ENCODE results near the gene SLC38A6. TPM values are rescaled to one million over a fixed set of nuclear protein-coding genes. Genes with fewer than 3 reads are reported as not detected.

The SLC38A6 gene
- 12.7 TPM for polyA plus RNA-seq (2013)

GRCh38 chr14:60980811-60981632 is at the start of gene SLC38A6, which contains the start of gene TRMT5:
Gene SLC38A6 (plus strand): TSS chr14:60981245. CDS start chr14:60981278, 33 bp downstream.
Gene TRMT5 (minus strand): TSS chr14:60981079. CDS start chr14:60980973, 106 bp downstream.
- under 1% methylated on average over 52 of the region's 59 CpGs for WGBS (ENCODE audit: insufficient coverage)

GRCh38 chr14:60933920-60934655 is 47.0 kb upstream of the SLC38A6 start:
- Histone ChIP-seq H3K27ac (ENCODE audit: insufficient read depth in 1 of 2, low read depth in 1 of 2, low read length in 2 of 2, poor library complexity in 1 of 2, severe bottlenecking in 2 of 2) (no peak overlapping the region), H3K27me3 (replicated peaks in 2 of 5; ENCODE audit: control insufficient read depth in 4 of 5, insufficient read depth in 5 of 5, low read length in 4 of 5) (no peaks in the 10 kb centered on the region), H3K4me1 (ENCODE audit: control extremely low read depth in 1 of 4, control insufficient read depth in 4 of 4, insufficient read depth in 4 of 4, low read length in 3 of 4) (no peaks in the 10 kb centered on the region), H3K4me3 (ENCODE audit: control insufficient read depth in 1 of 7, extremely low read depth in 1 of 7, insufficient read depth in 4 of 7, low read depth in 2 of 7, low read length in 6 of 7) (no peak overlapping the region), H3K9me3 (ENCODE audit: control extremely low read depth in 1 of 5, control insufficient read depth in 4 of 5, insufficient read depth in 2 of 5, low read depth in 1 of 5, low read length in 4 of 5) (no peaks in the 10 kb centered on the region), H3K36me3 (ENCODE audit: control insufficient read depth in 4 of 4, insufficient read depth in 4 of 4, low read length in 3 of 4) (peaks cover 0 to 4% (median 3%) of the 10 kb centered on the region in 4 experiments)
- CTCF ChIA-PET = no interaction called here
- no peak for DNase-seq
- POLR2A ChIA-PET = no interaction called here
- 93% methylated on average over 7 of the region's 8 CpGs for WGBS (ENCODE audit: insufficient coverage)

More at GRCh38 chr14:60980811-60981632, at the start of gene SLC38A6, which contains the start of gene TRMT5:
- no peaks in the 10 kb centered on the region for H3K27me3 ChIP-seq (replicated peaks in 2 of 5; ENCODE audit: control insufficient read depth in 4 of 5, insufficient read depth in 5 of 5, low read length in 4 of 5)
- ChIA-PET CTCF (interaction anchor here (0.9 to 1.3 kb wide), 4 partner anchors 18 to 356 kb away, joined by 3 read pairs; no protein-coding TSS in a partner anchor), POLR2A (interaction anchor here (0.6 kb wide), 1 partner anchor 326 kb away, joined by 3 read pairs; no protein-coding TSS in a partner anchor)
- DNase-seq = peak; percentile 90 to 94 (median 92)
- peaks cover 10 to 28% (median 19%) of the 10 kb centered on the region in 4 experiments for H3K4me1 ChIP-seq (ENCODE audit: control extremely low read depth in 1 of 4, control insufficient read depth in 4 of 4, insufficient read depth in 4 of 4, low read length in 3 of 4)
- H3K4me3 ChIP-seq (ENCODE audit: control insufficient read depth in 1 of 7, extremely low read depth in 1 of 7, insufficient read depth in 4 of 7, low read depth in 2 of 7, low read length in 6 of 7) = peak within 1 kb of the TSS; percentile 75 to 98 (median 98)
- H3K36me3 ChIP-seq (ENCODE audit: control insufficient read depth in 4 of 4, insufficient read depth in 4 of 4, low read length in 3 of 4) = peaks cover 0 to 14% (median 3%) of the 10 kb centered on the region in 4 experiments
- no peaks in the 10 kb centered on the region for H3K9me3 ChIP-seq (ENCODE audit: control extremely low read depth in 1 of 5, control insufficient read depth in 4 of 5, insufficient read depth in 2 of 5, low read depth in 1 of 5, low read length in 4 of 5)
- H3K27ac ChIP-seq (ENCODE audit: insufficient read depth in 1 of 2, low read depth in 1 of 2, low read length in 2 of 2, poor library complexity in 1 of 2, severe bottlenecking in 2 of 2) = peak within 1 kb of the TSS; percentile 61 to 84

DNA sequence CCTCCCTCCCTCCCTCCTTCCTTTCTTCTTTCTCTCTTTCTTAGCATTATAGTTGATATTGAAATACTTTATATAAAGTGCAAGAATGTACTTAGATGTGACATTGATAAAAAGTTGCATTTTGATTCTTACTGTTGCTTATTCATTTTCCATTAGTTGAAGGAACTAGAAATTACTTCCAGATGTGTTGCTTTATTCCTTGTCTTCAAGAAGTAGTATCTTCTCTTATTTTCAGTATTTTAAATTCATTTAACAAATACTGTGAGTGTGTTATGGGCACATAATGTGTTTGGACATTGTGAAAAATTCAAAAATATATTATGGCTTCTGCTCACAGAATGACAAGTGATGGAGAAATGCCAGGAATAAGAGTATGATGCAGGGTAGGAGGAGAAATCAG is 45.7 kb upstream of the SLC38A6 start:
- Histone ChIP-seq H3K4me3 (ENCODE audit: control insufficient read depth in 1 of 7, extremely low read depth in 1 of 7, insufficient read depth in 4 of 7, low read depth in 2 of 7, low read length in 6 of 7) (no peak overlapping the region), H3K36me3 (ENCODE audit: control insufficient read depth in 4 of 4, insufficient read depth in 4 of 4, low read length in 3 of 4) (peaks cover 0 to 4% (median 3%) of the 10 kb centered on the region in 4 experiments), H3K9me3 (ENCODE audit: control extremely low read depth in 1 of 5, control insufficient read depth in 4 of 5, insufficient read depth in 2 of 5, low read depth in 1 of 5, low read length in 4 of 5) (no peaks in the 10 kb centered on the region), H3K27ac (ENCODE audit: insufficient read depth in 1 of 2, low read depth in 1 of 2, low read length in 2 of 2, poor library complexity in 1 of 2, severe bottlenecking in 2 of 2) (no peak overlapping the region), H3K27me3 (replicated peaks in 2 of 5; ENCODE audit: control insufficient read depth in 4 of 5, insufficient read depth in 5 of 5, low read length in 4 of 5) (no peaks in the 10 kb centered on the region), H3K4me1 (ENCODE audit: control extremely low read depth in 1 of 4, control insufficient read depth in 4 of 4, insufficient read depth in 4 of 4, low read length in 3 of 4) (no peaks in the 10 kb centered on the region)
- no peak for DNase-seq
- ChIA-PET POLR2A (no interaction called here), CTCF (no interaction called here)

GRCh38 chr14:60943637-60944032 is 37.4 kb upstream of the SLC38A6 start:
- ChIA-PET POLR2A (interaction anchor here (0.6 kb wide), 1 partner anchor 17 kb away, joined by 3 read pairs; no protein-coding TSS in a partner anchor), CTCF (no interaction called here)
- Histone ChIP-seq H3K9me3 (ENCODE audit: control extremely low read depth in 1 of 5, control insufficient read depth in 4 of 5, insufficient read depth in 2 of 5, low read depth in 1 of 5, low read length in 4 of 5) (no peaks in the 10 kb centered on the region), H3K36me3 (ENCODE audit: control insufficient read depth in 4 of 4, insufficient read depth in 4 of 4, low read length in 3 of 4) (peaks cover 0 to 4% (median 2%) of the 10 kb centered on the region in 4 experiments), H3K27ac (ENCODE audit: insufficient read depth in 1 of 2, low read depth in 1 of 2, low read length in 2 of 2, poor library complexity in 1 of 2, severe bottlenecking in 2 of 2) (no peak overlapping the region), H3K4me3 (ENCODE audit: control insufficient read depth in 1 of 7, extremely low read depth in 1 of 7, insufficient read depth in 4 of 7, low read depth in 2 of 7, low read length in 6 of 7) (no peak overlapping the region), H3K4me1 (ENCODE audit: control extremely low read depth in 1 of 4, control insufficient read depth in 4 of 4, insufficient read depth in 4 of 4, low read length in 3 of 4) (no peaks in the 10 kb centered on the region), H3K27me3 (replicated peaks in 2 of 5; ENCODE audit: control insufficient read depth in 4 of 5, insufficient read depth in 5 of 5, low read length in 4 of 5) (no peaks in the 10 kb centered on the region)
- DNase-seq = no peak
- WGBS (ENCODE audit: insufficient coverage) = no CpG with 5 or more reads among the region's 1 CpG

- Histone ChIP-seq H3K27me3 (replicated peaks in 2 of 5; ENCODE audit: control insufficient read depth in 4 of 5, insufficient read depth in 5 of 5, low read length in 4 of 5) (no peaks in the 10 kb centered on the region), H3K4me1 (ENCODE audit: control extremely low read depth in 1 of 4, control insufficient read depth in 4 of 4, insufficient read depth in 4 of 4, low read length in 3 of 4) (no peaks in the 10 kb centered on the region), H3K27ac (ENCODE audit: insufficient read depth in 1 of 2, low read depth in 1 of 2, low read length in 2 of 2, poor library complexity in 1 of 2, severe bottlenecking in 2 of 2) (no peak overlapping the region), H3K36me3 (ENCODE audit: control insufficient read depth in 4 of 4, insufficient read depth in 4 of 4, low read length in 3 of 4) (peaks cover 0 to 4% (median 2%) of the 10 kb centered on the region in 4 experiments), H3K9me3 (ENCODE audit: control extremely low read depth in 1 of 5, control insufficient read depth in 4 of 5, insufficient read depth in 2 of 5, low read depth in 1 of 5, low read length in 4 of 5) (no peaks in the 10 kb centered on the region), H3K4me3 (ENCODE audit: control insufficient read depth in 1 of 7, extremely low read depth in 1 of 7, insufficient read depth in 4 of 7, low read depth in 2 of 7, low read length in 6 of 7) (no peak overlapping the region)
- CTCF ChIA-PET = no interaction called here
- POLR2A ChIA-PET = no interaction called here
- DNase-seq = no peak
- WGBS (ENCODE audit: insufficient coverage) = 100% methylated on average over 2 of the region's 4 CpGs
Measured at GRCh38 chr14:60944204-60944603, 36.8 kb upstream of the SLC38A6 start.

DNA sequence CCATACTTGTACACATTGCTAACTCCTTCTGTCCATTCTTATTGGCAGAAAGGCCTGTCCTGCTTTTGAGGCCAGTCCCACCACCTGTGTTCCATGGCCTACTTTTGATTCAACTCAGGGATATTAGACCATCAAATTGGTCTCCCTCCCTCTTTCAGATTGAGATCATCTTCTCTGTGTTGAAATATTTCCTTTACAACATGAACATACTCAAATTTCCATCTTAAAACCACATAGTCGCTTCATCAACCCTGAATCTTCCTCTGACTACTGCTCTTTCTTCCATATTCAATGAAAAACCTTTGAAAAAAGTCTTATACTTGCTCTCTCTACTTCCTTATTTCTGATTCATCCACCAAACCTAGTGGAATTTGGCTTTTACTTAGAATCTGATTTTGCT is 35.1 kb upstream of the SLC38A6 start:
- Histone ChIP-seq H3K27me3 (replicated peaks in 2 of 5; ENCODE audit: control insufficient read depth in 4 of 5, insufficient read depth in 5 of 5, low read length in 4 of 5) (no peaks in the 10 kb centered on the region), H3K27ac (ENCODE audit: insufficient read depth in 1 of 2, low read depth in 1 of 2, low read length in 2 of 2, poor library complexity in 1 of 2, severe bottlenecking in 2 of 2) (no peak overlapping the region), H3K4me1 (ENCODE audit: control extremely low read depth in 1 of 4, control insufficient read depth in 4 of 4, insufficient read depth in 4 of 4, low read length in 3 of 4) (no peaks in the 10 kb centered on the region), H3K9me3 (ENCODE audit: control extremely low read depth in 1 of 5, control insufficient read depth in 4 of 5, insufficient read depth in 2 of 5, low read depth in 1 of 5, low read length in 4 of 5) (no peaks in the 10 kb centered on the region), H3K36me3 (ENCODE audit: control insufficient read depth in 4 of 4, insufficient read depth in 4 of 4, low read length in 3 of 4) (peaks cover 0 to 4% (median 2%) of the 10 kb centered on the region in 4 experiments), H3K4me3 (ENCODE audit: control insufficient read depth in 1 of 7, extremely low read depth in 1 of 7, insufficient read depth in 4 of 7, low read depth in 2 of 7, low read length in 6 of 7) (no peak overlapping the region)
- ChIA-PET POLR2A (no interaction called here), CTCF (no interaction called here)
- DNase-seq = peak in 2 of 3 donors; percentile 6 to 7
- 100% methylated on average over 1 of the region's 1 CpG for WGBS (ENCODE audit: insufficient coverage)

DNA sequence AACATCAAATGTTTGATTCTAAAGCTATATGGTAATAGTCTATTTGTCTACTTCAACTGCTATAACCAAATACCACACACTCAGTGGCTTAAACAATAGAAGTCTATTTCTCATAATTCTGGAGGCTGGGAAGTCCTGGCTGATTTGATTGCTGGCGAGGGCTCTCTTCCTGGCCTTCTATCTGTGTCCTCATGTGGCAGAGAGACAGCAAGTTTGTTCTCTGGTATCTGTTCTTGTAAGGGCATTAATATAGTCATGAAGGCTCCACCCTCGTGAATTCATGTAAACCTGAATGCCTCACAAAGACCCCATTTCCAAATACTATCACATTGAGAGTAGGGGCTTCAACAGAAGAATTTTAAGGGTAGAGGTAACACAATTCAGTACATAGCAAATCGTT is 34.3 kb upstream of the SLC38A6 start:
- no peak for DNase-seq
- no peak overlapping the region for H3K4me3 ChIP-seq (ENCODE audit: control insufficient read depth in 1 of 7, extremely low read depth in 1 of 7, insufficient read depth in 4 of 7, low read depth in 2 of 7, low read length in 6 of 7)
- H3K36me3 ChIP-seq (ENCODE audit: control insufficient read depth in 4 of 4, insufficient read depth in 4 of 4, low read length in 3 of 4) = peaks cover 0 to 4% (median 2%) of the 10 kb centered on the region in 4 experiments
- H3K27ac ChIP-seq (ENCODE audit: insufficient read depth in 1 of 2, low read depth in 1 of 2, low read length in 2 of 2, poor library complexity in 1 of 2, severe bottlenecking in 2 of 2) = no peak overlapping the region
- no peaks in the 10 kb centered on the region for H3K4me1 ChIP-seq (ENCODE audit: control extremely low read depth in 1 of 4, control insufficient read depth in 4 of 4, insufficient read depth in 4 of 4, low read length in 3 of 4)
- no peaks in the 10 kb centered on the region for H3K9me3 ChIP-seq (ENCODE audit: control extremely low read depth in 1 of 5, control insufficient read depth in 4 of 5, insufficient read depth in 2 of 5, low read depth in 1 of 5, low read length in 4 of 5)
- CTCF ChIA-PET = no interaction called here
- 100% methylated on average over 2 of the region's 3 CpGs for WGBS (ENCODE audit: insufficient coverage)
- POLR2A ChIA-PET = no interaction called here
- H3K27me3 ChIP-seq (replicated peaks in 2 of 5; ENCODE audit: control insufficient read depth in 4 of 5, insufficient read depth in 5 of 5, low read length in 4 of 5) = no peaks in the 10 kb centered on the region

All from common myeloid progenitor, CD34-positive (primary cell).